ENCODE data around the gene KDM4B. TPM values are rescaled to one million over a fixed set of nuclear protein-coding genes. Genes with fewer than 3 reads are reported as not detected.

The KDM4B gene
- polyA plus RNA-seq, 1 of the 3 experiments (the other 2 are of a cell fraction): 12.2 TPM

DNA sequence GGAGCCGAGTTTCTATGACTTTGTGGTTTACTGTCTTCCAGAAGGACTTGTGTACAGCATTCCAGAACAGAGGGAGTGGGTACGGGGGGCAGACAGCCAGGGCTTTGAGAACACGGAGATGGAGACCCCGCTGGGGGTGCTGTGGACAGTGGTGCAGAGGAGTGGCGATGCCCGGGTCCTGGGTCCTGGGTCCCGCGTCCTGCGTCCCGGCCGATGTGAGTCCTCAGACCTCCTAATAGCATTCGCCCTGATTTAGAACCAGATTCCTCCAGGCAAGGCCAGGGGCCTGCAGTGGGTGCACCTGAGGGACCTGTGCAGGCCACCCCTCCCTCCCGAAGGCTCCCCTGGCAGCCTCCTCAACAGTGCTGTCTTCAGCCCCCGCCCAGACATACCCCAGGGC is 97.9 kb downstream of the KDM4B start (continued):
- no peak for TF ChIP-seq RCOR1 (IDR thresholded peaks at IDR 0.05; ENCODE audit: low read length)
- no peak for TF ChIP-seq GATA2 (CRISPR knock-in tag; IDR thresholded peaks at IDR 0.05)
- TF ChIP-seq SIN3A (IDR thresholded peaks at IDR 0.05; ENCODE audit: borderline replicate concordance, low read depth, low read length): no peak
- no peak for TF ChIP-seq CTCF (IDR thresholded peaks at IDR 0.05)
- TF ChIP-seq GABPA (IDR thresholded peaks at IDR 0.05; ENCODE audit: low read depth): no peak

DNA sequence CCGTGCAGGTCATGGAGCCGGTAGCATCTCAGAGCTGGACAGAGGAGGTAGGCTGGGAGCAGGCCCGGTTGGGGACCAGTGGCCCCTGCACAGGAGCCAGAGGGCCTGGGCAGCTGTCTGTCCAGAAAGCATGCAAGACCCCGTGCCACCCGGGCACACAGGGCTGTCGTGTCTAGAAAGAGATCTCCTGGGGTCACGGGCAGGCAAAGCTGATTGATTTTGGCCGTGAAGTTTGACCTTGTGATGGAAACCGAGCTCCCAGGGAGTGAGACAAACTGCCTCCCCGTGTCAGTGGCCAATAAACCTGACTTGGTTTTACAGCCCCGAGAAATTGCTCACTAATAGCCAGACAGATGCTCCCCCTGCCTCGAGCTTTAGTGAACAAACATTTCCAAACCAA is 98.8 kb downstream of the KDM4B start:
- CTCF ChIA-PET: interaction anchor here (0.7 to 1.3 kb wide), 5 partner anchors 9 to 103 kb away, joined by 3 to 4 read pairs (median 3); no protein-coding TSS in a partner anchor
- 92% methylated on average over 12 of the region's 12 CpGs for WGBS (ENCODE audit: low lambda C conversion rate)

More for the DNA sequence above, 98.8 kb downstream of the KDM4B start:
- H3K36me3 ChIP-seq (replicated peaks in 1 of 2; ENCODE audit: control insufficient read depth in 1 of 2, insufficient read depth in 2 of 2, low read length in 1 of 2): peaks cover 8 to 20% of the 10 kb centered on the region in 2 experiments
- no peak for TF ChIP-seq RXRA (IDR thresholded peaks at IDR 0.05; ENCODE audit: borderline replicate concordance, low read depth)
- TF ChIP-seq ELF1 (IDR thresholded peaks at IDR 0.05): no peak
- no peak for TF ChIP-seq RAD21 (IDR thresholded peaks at IDR 0.05; ENCODE audit: low read length)
- TF ChIP-seq REST (IDR thresholded peaks at IDR 0.05; ENCODE audit: low read depth, low read length): no peak
- no peak for TF ChIP-seq YY1 (IDR thresholded peaks at IDR 0.05; ENCODE audit: low read depth)
- TF ChIP-seq NRF1 (IDR thresholded peaks at IDR 0.05; ENCODE audit: low read depth, low read length): no peak
- TF ChIP-seq SMC3 (IDR thresholded peaks at IDR 0.05; ENCODE audit: low read depth, low read length): no peak
- no peak for TF ChIP-seq FOXJ3 (CRISPR knock-in tag; IDR thresholded peaks at IDR 0.05)
- TF ChIP-seq, protein P1, sequence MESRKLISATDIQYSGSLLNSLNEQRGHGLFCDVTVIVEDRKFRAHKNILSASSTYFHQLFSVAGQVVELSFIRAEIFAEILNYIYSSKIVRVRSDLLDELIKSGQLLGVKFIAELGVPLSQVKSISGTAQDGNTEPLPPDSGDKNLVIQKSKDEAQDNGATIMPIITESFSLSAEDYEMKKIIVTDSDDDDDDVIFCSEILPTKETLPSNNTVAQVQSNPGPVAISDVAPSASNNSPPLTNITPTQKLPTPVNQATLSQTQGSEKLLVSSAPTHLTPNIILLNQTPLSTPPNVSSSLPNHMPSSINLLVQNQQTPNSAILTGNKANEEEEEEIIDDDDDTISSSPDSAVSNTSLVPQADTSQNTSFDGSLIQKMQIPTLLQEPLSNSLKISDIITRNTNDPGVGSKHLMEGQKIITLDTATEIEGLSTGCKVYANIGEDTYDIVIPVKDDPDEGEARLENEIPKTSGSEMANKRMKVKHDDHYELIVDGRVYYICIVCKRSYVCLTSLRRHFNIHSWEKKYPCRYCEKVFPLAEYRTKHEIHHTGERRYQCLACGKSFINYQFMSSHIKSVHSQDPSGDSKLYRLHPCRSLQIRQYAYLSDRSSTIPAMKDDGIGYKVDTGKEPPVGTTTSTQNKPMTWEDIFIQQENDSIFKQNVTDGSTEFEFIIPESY (IDR thresholded peaks at IDR 0.05; ENCODE audit: borderline replicate concordance, low read depth): no peak
- TF ChIP-seq FOXM1 (IDR thresholded peaks at IDR 0.05; ENCODE audit: low read depth): no peak
- no peak for TF ChIP-seq NFIC (IDR thresholded peaks at IDR 0.05; ENCODE audit: borderline replicate concordance)
- TF ChIP-seq RCOR1 (IDR thresholded peaks at IDR 0.05; ENCODE audit: low read length): no peak
- no peak for TF ChIP-seq TCF12 (IDR thresholded peaks at IDR 0.05)
- no peak for TF ChIP-seq SIN3A (IDR thresholded peaks at IDR 0.05; ENCODE audit: borderline replicate concordance, low read depth, low read length)
- TF ChIP-seq TEAD4 (IDR thresholded peaks at IDR 0.05; ENCODE audit: borderline replicate concordance, insufficient read depth): no peak
- no peak for TF ChIP-seq MEF2A (IDR thresholded peaks at IDR 0.05; ENCODE audit: borderline replicate concordance, low read depth)
- no peak for TF ChIP-seq CHD2 (IDR thresholded peaks at IDR 0.05; ENCODE audit: low read length, partially characterized antibody)
- no peak for TF ChIP-seq EZH2phosphoT487 (IDR thresholded peaks at IDR 0.05; ENCODE audit: borderline replicate concordance, low read depth)
- no peak for TF ChIP-seq EP300 (IDR thresholded peaks at IDR 0.05; ENCODE audit: borderline replicate concordance in 1 of 2, low read depth in 1 of 2, low read length in 1 of 2)
- 0 out of 2 replicates have a peak, but pooled peaks cover 3% of the 10 kb centered on the region for H3K79me2 ChIP-seq (ENCODE audit: insufficient read depth)
- H4K20me1 ChIP-seq (ENCODE audit: insufficient read depth): 0 out of 2 replicates have a peak, but pooled peaks cover 10% of the 10 kb centered on the region
- POLR2A ChIA-PET: interaction anchor here (0.6 kb wide), 1 partner anchor 234 kb away, joined by 3 read pairs; no protein-coding TSS in a partner anchor
- H2AFZ ChIP-seq (ENCODE audit: low read depth): no peak overlapping the region
- H3K9me2 ChIP-seq: no peaks in the 10 kb centered on the region
- no peaks in the 10 kb centered on the region for H3F3A ChIP-seq (replicated peaks; ENCODE audit: insufficient read depth)
- no peak overlapping the region for H3K4me2 ChIP-seq
- H3K27me3 ChIP-seq (ENCODE audit: insufficient read depth): no peaks in the 10 kb centered on the region
- H3K4me1 ChIP-seq (ENCODE audit: control insufficient read depth in 1 of 2, insufficient read depth in 2 of 2, low read depth in 1 of 2, low read length in 1 of 2): peaks cover 0 to 8% of the 10 kb centered on the region in 2 experiments; a peak in 1 of 4 replicates
- DNase-seq: no peak
- no peaks in the 10 kb centered on the region for H3K9me3 ChIP-seq
- H3K4me3 ChIP-seq (ENCODE audit: low read depth in 2 of 2, low read length in 1 of 2): no peak overlapping the region
- H3K9ac ChIP-seq: no peak overlapping the region
- no peak overlapping the region for H3K27ac ChIP-seq (ENCODE audit: low read depth in 2 of 2, low read length in 1 of 2)
